HL-60 (cell line): ENCODE measurements around the gene CCDC43.

Experiments used
- DNase-seq, 2 experiments: peaks; one replicate each; pipeline ENCODE4 v3.0.0-alpha.2; 2010 to 2020; ENCODE audit warnings: low read depth in 1 of 2, low spot score in 1 of 2
- H3K27ac ChIP-seq: fragments of 250-450 bp; sonication (Bioruptor Pico); replicated peaks from 2 replicates; pipeline ENCODE4 v1.5.1; 2020; ENCODE audit warnings: mild to moderate bottlenecking, moderate library complexity
- H3K27me3 ChIP-seq: fragments of 250-450 bp; sonication (Bioruptor Pico); 2 replicates; pipeline ENCODE4 v1.5.1; 2021; ENCODE audit warnings: mild to moderate bottlenecking, moderate library complexity; ENCODE audit not compliant: insufficient read depth, poor library complexity, severe bottlenecking
- H3K4me3 ChIP-seq: replicated peaks from 2 replicates; pipeline ENCODE4 v1.5.1; 2011; ENCODE audit warnings: mild to moderate bottlenecking, control low read depth, low read length; ENCODE audit not compliant: insufficient read depth
- GABPA ChIP-seq: IDR thresholded peaks from 2 replicates; pipeline ENCODE4 v1.6.1; 2012; ENCODE audit warnings: low read depth
- POLR2AphosphoS5 ChIP-seq: IDR thresholded peaks from 2 replicates; pipeline ENCODE4 v1.6.1; 2012; ENCODE audit warnings: low read depth
- SPI1 ChIP-seq: IDR thresholded peaks from 2 replicates; pipeline ENCODE4 v1.6.1; 2012; ENCODE audit warnings: low read depth, mild to moderate bottlenecking, borderline replicate concordance
- TF ChIP-seq, protein P1 (sequence below): IDR thresholded peaks from one replicate; pipeline ENCODE4 v1.5.1; 2011; ENCODE audit warnings: low read length, control low read depth, inconsistent platforms; ENCODE audit not compliant: insufficient read depth
- TF ChIP-seq, protein P2 (sequence below): IDR thresholded peaks from 2 replicates; pipeline ENCODE4 v1.6.1; 2012; ENCODE audit warnings: low read depth; ENCODE audit not compliant: insufficient replicate concordance

Gene CCDC43

DNA sequence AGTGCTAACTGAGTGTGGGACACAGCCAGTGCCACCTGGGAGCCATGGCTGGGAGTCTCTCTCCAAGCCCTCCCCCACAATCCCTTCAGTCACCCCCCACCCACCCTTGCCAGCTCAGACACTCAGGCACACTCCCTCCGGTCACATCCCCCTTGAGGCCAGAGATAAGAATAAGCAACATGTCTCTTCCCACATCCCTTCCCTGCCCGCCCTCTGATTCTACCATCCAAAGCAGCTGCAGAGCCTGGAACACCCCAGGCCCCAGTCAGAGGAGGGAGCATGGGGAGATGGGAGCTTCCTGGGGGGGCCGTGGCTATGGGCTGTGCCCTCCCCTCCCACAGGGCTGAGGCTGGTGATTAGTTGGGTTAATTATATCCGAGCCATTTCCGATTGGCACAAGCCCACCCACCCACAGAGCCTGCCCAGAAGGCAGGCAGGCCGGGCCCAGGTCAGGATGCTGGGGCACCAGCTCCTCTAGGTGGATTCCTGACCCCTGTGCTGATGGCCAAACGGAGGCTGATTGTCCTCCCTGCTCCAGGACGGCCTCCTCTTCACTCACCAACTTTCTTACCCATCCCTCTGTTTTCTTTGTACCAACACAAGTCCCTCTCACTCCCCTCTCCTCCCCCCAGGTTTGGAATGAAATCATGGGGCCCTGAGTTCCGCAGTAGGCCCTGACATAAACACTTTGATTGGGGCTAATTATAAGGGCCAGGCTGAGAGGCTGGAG lies 61.9 kb downstream of the CCDC43 start:
- peaks cover 2% of the 10 kb centered on the region for H3K27me3 ChIP-seq
- no peak for TF ChIP-seq POLR2AphosphoS5
- TF ChIP-seq GABPA: no peak
- TF ChIP-seq, protein P1, sequence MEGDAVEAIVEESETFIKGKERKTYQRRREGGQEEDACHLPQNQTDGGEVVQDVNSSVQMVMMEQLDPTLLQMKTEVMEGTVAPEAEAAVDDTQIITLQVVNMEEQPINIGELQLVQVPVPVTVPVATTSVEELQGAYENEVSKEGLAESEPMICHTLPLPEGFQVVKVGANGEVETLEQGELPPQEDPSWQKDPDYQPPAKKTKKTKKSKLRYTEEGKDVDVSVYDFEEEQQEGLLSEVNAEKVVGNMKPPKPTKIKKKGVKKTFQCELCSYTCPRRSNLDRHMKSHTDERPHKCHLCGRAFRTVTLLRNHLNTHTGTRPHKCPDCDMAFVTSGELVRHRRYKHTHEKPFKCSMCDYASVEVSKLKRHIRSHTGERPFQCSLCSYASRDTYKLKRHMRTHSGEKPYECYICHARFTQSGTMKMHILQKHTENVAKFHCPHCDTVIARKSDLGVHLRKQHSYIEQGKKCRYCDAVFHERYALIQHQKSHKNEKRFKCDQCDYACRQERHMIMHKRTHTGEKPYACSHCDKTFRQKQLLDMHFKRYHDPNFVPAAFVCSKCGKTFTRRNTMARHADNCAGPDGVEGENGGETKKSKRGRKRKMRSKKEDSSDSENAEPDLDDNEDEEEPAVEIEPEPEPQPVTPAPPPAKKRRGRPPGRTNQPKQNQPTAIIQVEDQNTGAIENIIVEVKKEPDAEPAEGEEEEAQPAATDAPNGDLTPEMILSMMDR: no peak
- no peak for TF ChIP-seq SPI1
- TF ChIP-seq, protein P2, sequence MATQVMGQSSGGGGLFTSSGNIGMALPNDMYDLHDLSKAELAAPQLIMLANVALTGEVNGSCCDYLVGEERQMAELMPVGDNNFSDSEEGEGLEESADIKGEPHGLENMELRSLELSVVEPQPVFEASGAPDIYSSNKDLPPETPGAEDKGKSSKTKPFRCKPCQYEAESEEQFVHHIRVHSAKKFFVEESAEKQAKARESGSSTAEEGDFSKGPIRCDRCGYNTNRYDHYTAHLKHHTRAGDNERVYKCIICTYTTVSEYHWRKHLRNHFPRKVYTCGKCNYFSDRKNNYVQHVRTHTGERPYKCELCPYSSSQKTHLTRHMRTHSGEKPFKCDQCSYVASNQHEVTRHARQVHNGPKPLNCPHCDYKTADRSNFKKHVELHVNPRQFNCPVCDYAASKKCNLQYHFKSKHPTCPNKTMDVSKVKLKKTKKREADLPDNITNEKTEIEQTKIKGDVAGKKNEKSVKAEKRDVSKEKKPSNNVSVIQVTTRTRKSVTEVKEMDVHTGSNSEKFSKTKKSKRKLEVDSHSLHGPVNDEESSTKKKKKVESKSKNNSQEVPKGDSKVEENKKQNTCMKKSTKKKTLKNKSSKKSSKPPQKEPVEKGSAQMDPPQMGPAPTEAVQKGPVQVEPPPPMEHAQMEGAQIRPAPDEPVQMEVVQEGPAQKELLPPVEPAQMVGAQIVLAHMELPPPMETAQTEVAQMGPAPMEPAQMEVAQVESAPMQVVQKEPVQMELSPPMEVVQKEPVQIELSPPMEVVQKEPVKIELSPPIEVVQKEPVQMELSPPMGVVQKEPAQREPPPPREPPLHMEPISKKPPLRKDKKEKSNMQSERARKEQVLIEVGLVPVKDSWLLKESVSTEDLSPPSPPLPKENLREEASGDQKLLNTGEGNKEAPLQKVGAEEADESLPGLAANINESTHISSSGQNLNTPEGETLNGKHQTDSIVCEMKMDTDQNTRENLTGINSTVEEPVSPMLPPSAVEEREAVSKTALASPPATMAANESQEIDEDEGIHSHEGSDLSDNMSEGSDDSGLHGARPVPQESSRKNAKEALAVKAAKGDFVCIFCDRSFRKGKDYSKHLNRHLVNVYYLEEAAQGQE: no peak
- no peak for DNase-seq
- no peak overlapping the region for H3K27ac ChIP-seq
- no peak overlapping the region for H3K4me3 ChIP-seq
